H9 (cell line): ENCODE measurements around the gene FAM156A. TPM values are rescaled to one million over a fixed set of nuclear protein-coding genes. Genes with fewer than 3 reads are reported as not detected.
A peak's percentile ranks its signal among the peaks of the same experiment; 100 is the strongest.
"Not testable (repeated sequence)": the region's sequence is repeated elsewhere in the genome, so short reads cannot be mapped to it uniquely, and the experiment has no call there.

ENCODE experiments used
- DNase-seq: peaks from one replicate; pipeline ENCODE4 v3.0.0-alpha.2; 2017
- H2AFZ ChIP-seq: one replicate; pipeline ENCODE4 v1.6.1; 2013; ENCODE audit warnings: mild to moderate bottlenecking, low read length, control low read depth, moderate library complexity
- H2AK5ac ChIP-seq: 2 replicates; pipeline ENCODE4 v1.6.1; 2013; ENCODE audit warnings: low read length, control low read depth, mixed read lengths; ENCODE audit not compliant: insufficient read length
- H2BK120ac ChIP-seq: one replicate; pipeline ENCODE4 v1.6.1; 2013; ENCODE audit warnings: low read depth, mild to moderate bottlenecking, low read length, control low read depth, inconsistent platforms; ENCODE audit not compliant: poor library complexity, severe bottlenecking
- H2BK12ac ChIP-seq: 2 replicates; pipeline ENCODE4 v1.6.1; 2013; ENCODE audit warnings: low read length, control low read depth, mixed read lengths, low read depth; ENCODE audit not compliant: insufficient read length
- H2BK15ac ChIP-seq: 2 replicates; pipeline ENCODE4 v1.6.1; 2013; ENCODE audit warnings: low read depth, low read length, control low read depth
- H2BK20ac ChIP-seq: one replicate; pipeline ENCODE4 v1.6.1; 2013; ENCODE audit warnings: low read depth, mild to moderate bottlenecking, low read length, control low read depth, inconsistent platforms; ENCODE audit not compliant: poor library complexity, severe bottlenecking
- H2BK5ac ChIP-seq: 2 replicates; pipeline ENCODE4 v1.6.1; 2013; ENCODE audit warnings: low read length, control low read depth, mixed read lengths; ENCODE audit not compliant: insufficient read length
- H3K14ac ChIP-seq: 2 replicates; pipeline ENCODE4 v1.6.1; 2013; ENCODE audit warnings: low read length, control low read depth; ENCODE audit not compliant: insufficient read depth
- H3K18ac ChIP-seq: 2 replicates; pipeline ENCODE4 v1.6.1; 2013; ENCODE audit warnings: low read depth, mild to moderate bottlenecking, mixed read lengths, low read length, control low read depth; ENCODE audit not compliant: insufficient read length
- H3K23ac ChIP-seq: 2 replicates; pipeline ENCODE4 v1.6.1; 2013; ENCODE audit warnings: low read length, control low read depth, mixed read lengths, low read depth; ENCODE audit not compliant: insufficient read length
- H3K23me2 ChIP-seq: 2 replicates; pipeline ENCODE4 v1.6.1; 2013; ENCODE audit warnings: low read depth, mild to moderate bottlenecking, mixed read lengths, low read length, control low read depth; ENCODE audit not compliant: insufficient read length, poor library complexity, severe bottlenecking
- H3K27ac ChIP-seq: 2 replicates; pipeline ENCODE4 v1.5.1; 2013; ENCODE audit warnings: low read length, control low read depth, mixed read lengths, low read depth; ENCODE audit not compliant: insufficient read length
- H3K27me3 ChIP-seq: 2 replicates; pipeline ENCODE4 v1.6.1; 2013; ENCODE audit warnings: low read length, control low read depth, inconsistent platforms; ENCODE audit not compliant: insufficient read depth
- H3K4ac ChIP-seq: 2 replicates; pipeline ENCODE4 v1.6.1; 2013; ENCODE audit warnings: low read depth, mild to moderate bottlenecking, control low read depth, inconsistent platforms, low read length, moderate library complexity
- H3K4me1 ChIP-seq: 2 replicates; pipeline ENCODE4 v1.6.1; 2013; ENCODE audit warnings: low read length, control low read depth, inconsistent platforms; ENCODE audit not compliant: insufficient read depth
- H3K4me2 ChIP-seq: 2 replicates; pipeline ENCODE4 v1.6.1; 2013; ENCODE audit warnings: low read length, control low read depth, mixed read lengths; ENCODE audit not compliant: insufficient read length, insufficient read depth
- H3K56ac ChIP-seq: 2 replicates; pipeline ENCODE4 v1.6.1; 2013; ENCODE audit warnings: low read depth, mild to moderate bottlenecking, mixed read lengths, low read length, control low read depth; ENCODE audit not compliant: insufficient read length
- H3K79me1 ChIP-seq: 2 replicates; pipeline ENCODE4 v1.6.1; 2013; ENCODE audit warnings: low read depth, mild to moderate bottlenecking, moderate library complexity, low read length, control low read depth, inconsistent platforms; ENCODE audit not compliant: insufficient read depth, poor library complexity, severe bottlenecking
- H3K79me2 ChIP-seq: 2 replicates; pipeline ENCODE4 v1.6.1; 2013; ENCODE audit warnings: low read length, control low read depth, inconsistent platforms; ENCODE audit not compliant: insufficient read depth
- H3K9ac ChIP-seq: 2 replicates; pipeline ENCODE4 v1.6.1; 2013; ENCODE audit warnings: low read length, control low read depth, mixed read lengths; ENCODE audit not compliant: insufficient read length; ENCODE audit errors: extremely low read depth
- H3K9me3 ChIP-seq: one replicate; pipeline ENCODE4 v1.6.1; 2013; ENCODE audit warnings: low read depth, low read length, inconsistent platforms; ENCODE audit not compliant: control insufficient read depth
- H3T11ph ChIP-seq: one replicate; pipeline ENCODE4 v1.6.1; 2013; ENCODE audit warnings: mild to moderate bottlenecking, low read length, control low read depth, inconsistent platforms
- H4K20me1 ChIP-seq: one replicate; pipeline ENCODE4 v1.6.1; 2013; ENCODE audit not compliant: control insufficient read depth, insufficient read length, insufficient read depth
- H4K5ac ChIP-seq: 2 replicates; pipeline ENCODE4 v1.6.1; 2013; ENCODE audit warnings: low read depth, mild to moderate bottlenecking, mixed read lengths, low read length, control low read depth; ENCODE audit not compliant: insufficient read length
- H4K8ac ChIP-seq: replicated peaks from 2 replicates; pipeline ENCODE4 v1.6.1; 2013; ENCODE audit warnings: low read length, control low read depth, mixed read lengths, low read depth; ENCODE audit not compliant: insufficient read length
- H4K91ac ChIP-seq: 2 replicates; pipeline ENCODE4 v1.6.1; 2013; ENCODE audit warnings: low read depth, mild to moderate bottlenecking, moderate library complexity, mixed read lengths, low read length, control low read depth; ENCODE audit not compliant: insufficient read length
- H3K27ac Mint-ChIP-seq, 3 experiments: 2 replicates in 2 of 3; 3 replicates in 1 of 3; pipeline ENCODE4 v1.8.0; 2020 to 2021; ENCODE audit warnings: mixed read lengths in 3 of 3, mild to moderate bottlenecking in 1 of 3, moderate library complexity in 1 of 3
- H3K27me3 Mint-ChIP-seq: 2 replicates; pipeline ENCODE4 v1.8.0; 2021; ENCODE audit warnings: low read depth, mild to moderate bottlenecking, moderate library complexity, mixed read lengths
- H3K36me3 Mint-ChIP-seq, 3 experiments: 2 replicates in 2 of 3; 3 replicates in 1 of 3; pipeline ENCODE4 v1.8.0; 2020 to 2021; ENCODE audit warnings: low read depth in 3 of 3, mixed read lengths in 3 of 3; ENCODE audit not compliant: insufficient read depth in 1 of 3
- H3K4me1 Mint-ChIP-seq, 2 experiments: 2 replicates each; pipeline ENCODE4 v1.8.0; 2020; ENCODE audit warnings: mixed read lengths in 2 of 2
- H3K4me3 Mint-ChIP-seq, 2 experiments: 2 replicates in 1 of 2; 3 replicates in 1 of 2; pipeline ENCODE4 v1.8.0; 2020 to 2021; ENCODE audit warnings: mild to moderate bottlenecking in 2 of 2, mixed read lengths in 2 of 2, moderate library complexity in 1 of 2
- H3K9me3 Mint-ChIP-seq, 2 experiments: 2 replicates in 1 of 2; 3 replicates in 1 of 2; pipeline ENCODE4 v1.8.0; 2020; ENCODE audit warnings: mild to moderate bottlenecking in 2 of 2, mixed read lengths in 2 of 2, moderate library complexity in 1 of 2
- WGBS: extraction: QIAGEN DNeasy Blood & Tissue Kit; methylation state at CpG from one replicate; pipeline ENCODE4 v1.1.7; 2013; ENCODE audit warnings: missing lambda C conversion rate, low lambda C conversion rate, mixed read lengths; ENCODE audit not compliant: insufficient read length; ENCODE audit errors: extremely low coverage; 5-methylcytosine and 5-hydroxymethylcytosine counted together
- total RNA-seq: library from RNA; stranded (reverse); gene quantifications from 2 replicates; pipeline ENCODE4 v1.2.1, GENCODE V29; 2021
- TF ChIP-seq, protein P1 (sequence below): fragments of 200-600 bp; sonication (generic); conservative IDR thresholded peaks from 3 replicates; pipeline ENCODE4 v1.8.0; 2021; ENCODE audit warnings: antibody characterized with exemption, mild to moderate bottlenecking

FAM156A gene
- total RNA-seq, 1 experiment from 2014 or later = 15.7 TPM

DNA sequence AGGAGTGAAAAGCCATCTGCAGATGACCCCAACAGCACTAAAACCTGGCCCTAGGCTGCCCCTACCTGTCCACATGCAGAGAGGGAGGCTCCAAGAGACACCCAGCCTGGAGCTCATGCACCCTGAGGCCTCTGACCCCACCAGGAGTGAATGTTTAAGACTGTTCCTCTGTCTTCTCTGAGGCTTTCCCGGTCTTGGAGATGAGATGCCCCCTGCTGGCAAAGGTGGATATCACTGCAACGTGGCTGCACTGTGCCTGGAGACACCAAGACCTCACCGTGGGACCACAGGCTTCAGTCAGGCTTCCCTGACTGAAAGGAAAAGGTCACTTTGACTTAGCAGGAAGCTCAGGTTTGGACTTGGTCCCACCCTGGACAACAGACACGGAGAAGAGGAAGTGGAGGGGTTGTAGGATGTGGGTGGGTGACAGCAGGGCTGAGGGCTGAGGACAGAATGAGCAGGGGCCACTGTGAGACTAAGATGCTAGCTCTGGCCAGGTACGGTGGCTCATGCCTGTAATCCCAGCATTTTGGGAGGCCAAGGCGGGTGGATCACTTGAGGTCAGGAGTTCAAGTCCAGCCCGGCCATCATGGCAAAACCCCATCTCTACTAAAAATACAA lies 31.8 kb upstream of the FAM156A start:
- Mint-ChIP-seq H3K9me3 (peaks cover 67 to 75% of the 10 kb centered on the region in 2 experiments), H3K4me1 (peaks cover 8 to 11% of the 10 kb centered on the region in 2 experiments), H3K27ac (peak overlapping the region in 2 of 3 experiments; percentile 96 to 97; a peak in 5 of 7 replicates)
- H3K79me1 ChIP-seq, H2AK5ac ChIP-seq, H4K5ac ChIP-seq, H3K14ac ChIP-seq, H3K79me2 ChIP-seq, H3K4ac ChIP-seq, H4K20me1 ChIP-seq, H3K23ac ChIP-seq, H3K4me2 ChIP-seq, H2BK15ac ChIP-seq, H2BK120ac ChIP-seq, H3K27me3 ChIP-seq, H4K91ac ChIP-seq, H3K4me1 ChIP-seq, H3K4me3 Mint-ChIP-seq, H3K9ac ChIP-seq, H3K18ac ChIP-seq, H2BK20ac ChIP-seq, H2BK12ac ChIP-seq, H2BK5ac ChIP-seq, H3K27ac ChIP-seq, H4K8ac ChIP-seq, H2AFZ ChIP-seq, H3K56ac ChIP-seq, H3K27me3 Mint-ChIP-seq, H3K23me2 ChIP-seq, H3K36me3 Mint-ChIP-seq, H3T11ph ChIP-seq: not testable (repeated sequence)
- TF ChIP-seq, protein P1, sequence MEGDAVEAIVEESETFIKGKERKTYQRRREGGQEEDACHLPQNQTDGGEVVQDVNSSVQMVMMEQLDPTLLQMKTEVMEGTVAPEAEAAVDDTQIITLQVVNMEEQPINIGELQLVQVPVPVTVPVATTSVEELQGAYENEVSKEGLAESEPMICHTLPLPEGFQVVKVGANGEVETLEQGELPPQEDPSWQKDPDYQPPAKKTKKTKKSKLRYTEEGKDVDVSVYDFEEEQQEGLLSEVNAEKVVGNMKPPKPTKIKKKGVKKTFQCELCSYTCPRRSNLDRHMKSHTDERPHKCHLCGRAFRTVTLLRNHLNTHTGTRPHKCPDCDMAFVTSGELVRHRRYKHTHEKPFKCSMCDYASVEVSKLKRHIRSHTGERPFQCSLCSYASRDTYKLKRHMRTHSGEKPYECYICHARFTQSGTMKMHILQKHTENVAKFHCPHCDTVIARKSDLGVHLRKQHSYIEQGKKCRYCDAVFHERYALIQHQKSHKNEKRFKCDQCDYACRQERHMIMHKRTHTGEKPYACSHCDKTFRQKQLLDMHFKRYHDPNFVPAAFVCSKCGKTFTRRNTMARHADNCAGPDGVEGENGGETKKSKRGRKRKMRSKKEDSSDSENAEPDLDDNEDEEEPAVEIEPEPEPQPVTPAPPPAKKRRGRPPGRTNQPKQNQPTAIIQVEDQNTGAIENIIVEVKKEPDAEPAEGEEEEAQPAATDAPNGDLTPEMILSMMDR = peak; percentile 63
- H3K9me3 ChIP-seq = peaks cover 23% of the 10 kb centered on the region
- peak; percentile 58 for DNase-seq
- no CpG with 5 or more reads among the region's 7 CpGs for WGBS
